K562 (cell line): Measurements from ENCODE around the gene PPARD. TPM values are rescaled to one million over a fixed set of nuclear protein-coding genes. Genes with fewer than 3 reads are reported as not detected.

ENCODE experiments used
- ARID2 ChIP-seq: fragments of 450-650 bp; IDR thresholded peaks from 2 replicates; pipeline ENCODE4 v1.6.1; 2017; ENCODE audit warnings: antibody characterized with exemption, mild to moderate bottlenecking
- BCOR ChIP-seq: fragments of 450-650 bp; IDR thresholded peaks from 2 replicates; pipeline ENCODE4 v1.6.1; 2016
- EHMT2 ChIP-seq: fragments of 450-650 bp; IDR thresholded peaks from 2 replicates; pipeline ENCODE4 v1.6.1; 2018; ENCODE audit warnings: antibody characterized with exemption
- ELF1 ChIP-seq: fragments of 200-800 bp; sonication (Bioruptor generic); IDR thresholded peaks from 2 replicates; pipeline ENCODE4 v1.6.1; 2016; ENCODE audit warnings: missing genetic modification characterization, missing compliant biosample characterization
- ERF ChIP-seq: fragments of 450-650 bp; formaldehyde crosslinking; IDR thresholded peaks from 2 replicates; pipeline ENCODE4 v1.4.0; 2020; ENCODE audit warnings: mild to moderate bottlenecking, mixed read lengths
- FOS ChIP-seq: IDR thresholded peaks from 3 replicates; pipeline ENCODE4 v1.6.1; 2011; ENCODE audit not compliant: insufficient read length; ENCODE audit errors: extremely low read depth
- HNRNPLL ChIP-seq: fragments of 200-400 bp; formaldehyde crosslinking; IDR thresholded peaks from 2 replicates; pipeline ENCODE4 v1.6.1; 2017; ENCODE audit warnings: low read length, low read depth, mild to moderate bottlenecking; ENCODE audit not compliant: poor library complexity, severe bottlenecking
- HNRNPUL1 ChIP-seq: fragments of 200-400 bp; formaldehyde crosslinking; IDR thresholded peaks from 2 replicates; pipeline ENCODE4 v1.6.1; 2017; ENCODE audit warnings: low read length
- MAZ ChIP-seq, 2 experiments: fragments of 450-650 bp in 1 of 2; sonication (generic) in 1 of 2; formaldehyde crosslinking; IDR thresholded peaks in 1 of 2; conservative IDR thresholded peaks in 1 of 2; 2 replicates each; pipeline versions ENCODE4 v1.4.0 to v1.5.0; 2020; ENCODE audit warnings: mild to moderate bottlenecking in 1 of 2, missing genetic modification reagents in 1 of 2
- PHB2 ChIP-seq: fragments of 450-650 bp; IDR thresholded peaks from 2 replicates; pipeline ENCODE4 v1.6.1; 2017; ENCODE audit warnings: low read depth
- PHF8 ChIP-seq: fragments of 200-600 bp; sonication (generic); IDR thresholded peaks from 2 replicates; pipeline ENCODE4 v1.6.1; 2012; ENCODE audit warnings: mixed run types, mild to moderate bottlenecking, inconsistent platforms, low read length, moderate library complexity, borderline replicate concordance
- POLR2H ChIP-seq: IDR thresholded peaks from 2 replicates; pipeline ENCODE4 v1.6.1; 2016; ENCODE audit warnings: missing genetic modification characterization, low read depth, mild to moderate bottlenecking, control low read depth, missing compliant biosample characterization, moderate library complexity
- RB1 ChIP-seq: fragments of 450-650 bp; IDR thresholded peaks from 2 replicates; pipeline ENCODE4 v1.6.1; 2017; ENCODE audit warnings: low read depth, mild to moderate bottlenecking
- SLC30A9 ChIP-seq: fragments of 250-450 bp; sonication (Bioruptor Pico); IDR thresholded peaks from 2 replicates; pipeline ENCODE4 v1.8.0; 2022; ENCODE audit warnings: mild to moderate bottlenecking, moderate library complexity
- SPI1 ChIP-seq: IDR thresholded peaks from 2 replicates; pipeline ENCODE4 v1.6.1; 2011; ENCODE audit warnings: low read depth, low read length, control low read depth, borderline replicate concordance
- SUPT5H ChIP-seq: fragments of 450-650 bp; IDR thresholded peaks from 2 replicates; pipeline ENCODE4 v1.6.1; 2016
- TRIM28 ChIP-seq: fragments of 450-650 bp; IDR thresholded peaks from 2 replicates; pipeline ENCODE4 v1.6.1; 2017
- ZNF263 ChIP-seq: sonication (generic); formaldehyde crosslinking; IDR thresholded peaks from 2 replicates; pipeline ENCODE4 v1.8.0; 2022; ENCODE audit warnings: mild to moderate bottlenecking, missing genetic modification reagents, borderline replicate concordance
- ZNF282 ChIP-seq: sonication (generic); formaldehyde crosslinking; IDR thresholded peaks from 2 replicates; pipeline ENCODE4 v1.8.1; 2023; ENCODE audit warnings: missing genetic modification reagents
- ZNF586 ChIP-seq: fragments of 450-650 bp; formaldehyde crosslinking; conservative IDR thresholded peaks from 2 replicates; pipeline ENCODE4 v1.4.0; 2020; ENCODE audit warnings: mild to moderate bottlenecking, moderate library complexity
- ZNF668 ChIP-seq: fragments of 250-450 bp; sonication (Bioruptor Pico); IDR thresholded peaks from 2 replicates; pipeline ENCODE4 v1.8.0; 2022; ENCODE audit warnings: mild to moderate bottlenecking, inconsistent platforms
- polyA plus RNA-seq, 8 experiments: library from polyadenylated mRNA; depleted of rRNA in 4 of 8; stranded (reverse) in 5 of 8; unstranded in 3 of 8; fragments of >200 nt; fragmentation: Nextera tagmentation in 2 of 8; fragmentation: Illumina TruSeq in 1 of 8; extraction: Ambion mirVana in 2 of 8; extraction: Trizol in 1 of 8; gene quantifications; 2 replicates each; pipeline versions ENCODE4 v1.2.1 to v1.2.3, GENCODE V29; 2011 to 2014; ENCODE audit warnings: inconsistent platforms in 1 of 8, missing spikeins in 1 of 8
- total RNA-seq, 7 experiments: library from RNA; depleted of rRNA in 6 of 7; stranded (reverse); fragments of >200 nt in 6 of 7; fragmentation: Illumina TruSeq in 2 of 7; extraction: Trizol in 2 of 7; gene quantifications; 2 replicates each; pipeline versions ENCODE4 v1.2.1 to v1.2.3, GENCODE V29; 2011 to 2021; ENCODE audit warnings: low replicate concordance in 1 of 7
- TF ChIP-seq, protein P1 (sequence below): sonication (generic); formaldehyde crosslinking; IDR thresholded peaks from 2 replicates; pipeline ENCODE4 v1.8.0; 2023; ENCODE audit warnings: mild to moderate bottlenecking, missing genetic modification reagents
- TF ChIP-seq, protein P2 (sequence below): fragments of 250-450 bp; sonication (Bioruptor Pico); IDR thresholded peaks from 2 replicates; pipeline ENCODE4 v1.5.0; 2022; ENCODE audit warnings: mild to moderate bottlenecking
- TF ChIP-seq, protein P3 (sequence below): fragments of 250-450 bp; sonication (Bioruptor Pico); IDR thresholded peaks from 2 replicates; pipeline ENCODE4 v1.8.0; 2021; ENCODE audit warnings: moderate library complexity, mild to moderate bottlenecking, inconsistent platforms
- TF ChIP-seq, protein P4 (sequence below): fragments of 450-650 bp; IDR thresholded peaks from 2 replicates; pipeline ENCODE4 v1.6.1; 2016
- TF ChIP-seq, protein P5 (sequence below), 3 experiments: fragments of 200-800 bp in 1 of 3; sonication (Bioruptor generic) in 1 of 3; sonication (generic) in 1 of 3; formaldehyde crosslinking in 1 of 3; IDR thresholded peaks; 2 replicates each; pipeline versions ENCODE4 v1.6.1 to v1.8.0; 2016 to 2022; ENCODE audit warnings: mild to moderate bottlenecking in 2 of 3, missing compliant biosample characterization in 2 of 3, missing genetic modification characterization in 2 of 3, missing genetic modification reagents in 1 of 3

The PPARD gene
- total and polyA plus RNA-seq, 9 of the 15 experiments (the other 6 are each of a cell fraction or from before 2014, with no cell fraction given), result 0.14 to 13.2 (median 3.8) TPM

DNA sequence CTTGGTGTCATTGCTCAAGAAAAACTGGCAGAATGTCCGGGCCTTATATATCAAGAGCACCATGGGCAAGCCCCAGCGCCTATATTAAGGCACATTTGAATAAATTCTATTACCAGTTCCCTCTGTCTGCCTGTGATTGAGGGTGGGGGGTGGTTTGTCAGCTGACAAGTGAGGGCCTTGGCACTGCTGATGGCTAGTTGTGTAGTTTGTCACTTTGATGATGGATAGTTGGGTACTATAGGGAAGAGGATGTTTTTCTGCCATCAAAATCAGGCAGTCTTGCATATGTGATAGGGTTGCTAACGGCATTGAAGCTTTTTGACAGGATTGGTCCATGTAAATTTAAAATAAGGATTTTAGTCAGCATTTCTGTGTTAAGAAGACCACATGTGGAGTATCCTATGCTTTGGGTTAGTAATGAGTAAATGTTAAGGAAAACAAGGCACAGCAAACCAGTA lies 128.3 kb downstream of the PPARD start (continued):
- TF ChIP-seq, protein P1, sequence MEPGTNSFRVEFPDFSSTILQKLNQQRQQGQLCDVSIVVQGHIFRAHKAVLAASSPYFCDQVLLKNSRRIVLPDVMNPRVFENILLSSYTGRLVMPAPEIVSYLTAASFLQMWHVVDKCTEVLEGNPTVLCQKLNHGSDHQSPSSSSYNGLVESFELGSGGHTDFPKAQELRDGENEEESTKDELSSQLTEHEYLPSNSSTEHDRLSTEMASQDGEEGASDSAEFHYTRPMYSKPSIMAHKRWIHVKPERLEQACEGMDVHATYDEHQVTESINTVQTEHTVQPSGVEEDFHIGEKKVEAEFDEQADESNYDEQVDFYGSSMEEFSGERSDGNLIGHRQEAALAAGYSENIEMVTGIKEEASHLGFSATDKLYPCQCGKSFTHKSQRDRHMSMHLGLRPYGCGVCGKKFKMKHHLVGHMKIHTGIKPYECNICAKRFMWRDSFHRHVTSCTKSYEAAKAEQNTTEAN (CRISPR knock-in tag), result no peak
- 0 out of 2 replicates have a peak, but pooled peaks have one; percentile 20 for TF ChIP-seq ZNF282 (CRISPR knock-in tag)
- no peak for TF ChIP-seq HNRNPLL
- TF ChIP-seq, protein P2, sequence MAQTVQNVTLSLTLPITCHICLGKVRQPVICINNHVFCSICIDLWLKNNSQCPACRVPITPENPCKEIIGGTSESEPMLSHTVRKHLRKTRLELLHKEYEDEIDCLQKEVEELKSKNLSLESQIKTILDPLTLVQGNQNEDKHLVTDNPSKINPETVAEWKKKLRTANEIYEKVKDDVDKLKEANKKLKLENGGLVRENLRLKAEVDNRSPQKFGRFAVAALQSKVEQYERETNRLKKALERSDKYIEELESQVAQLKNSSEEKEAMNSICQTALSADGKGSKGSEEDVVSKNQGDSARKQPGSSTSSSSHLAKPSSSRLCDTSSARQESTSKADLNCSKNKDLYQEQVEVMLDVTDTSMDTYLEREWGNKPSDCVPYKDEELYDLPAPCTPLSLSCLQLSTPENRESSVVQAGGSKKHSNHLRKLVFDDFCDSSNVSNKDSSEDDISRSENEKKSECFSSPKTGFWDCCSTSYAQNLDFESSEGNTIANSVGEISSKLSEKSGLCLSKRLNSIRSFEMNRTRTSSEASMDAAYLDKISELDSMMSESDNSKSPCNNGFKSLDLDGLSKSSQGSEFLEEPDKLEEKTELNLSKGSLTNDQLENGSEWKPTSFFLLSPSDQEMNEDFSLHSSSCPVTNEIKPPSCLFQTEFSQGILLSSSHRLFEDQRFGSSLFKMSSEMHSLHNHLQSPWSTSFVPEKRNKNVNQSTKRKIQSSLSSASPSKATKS, result no peak
- TF ChIP-seq HNRNPUL1, result no peak
- no peak for TF ChIP-seq PHB2
- no peak for TF ChIP-seq BCOR
- TF ChIP-seq ZNF668 (CRISPR knock-in tag), result no peak
- TF ChIP-seq ARID2, result no peak
- TF ChIP-seq, protein P3, sequence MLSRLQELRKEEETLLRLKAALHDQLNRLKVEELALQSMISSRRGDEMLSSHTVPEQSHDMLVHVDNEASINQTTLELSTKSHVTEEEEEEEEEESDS, result no peak
- 0 out of 2 replicates have a peak, but pooled peaks have one; percentile 4 for TF ChIP-seq ZNF263 (CRISPR knock-in tag)
- TF ChIP-seq ELF1 (tag), result no peak
- TF ChIP-seq POLR2H (tag), result peak; percentile 38; the same call in 1 of the 2 replicates
- 0 out of 4 replicates have a peak, but pooled peaks of 1 of the 2 experiments have one; percentile 23 for TF ChIP-seq MAZ (CRISPR knock-in tag; conservative IDR thresholded peaks at IDR 0.05 in 1 of 2, IDR thresholded peaks at IDR 0.05 in 1 of 2)
- TF ChIP-seq EHMT2, result no peak
- TF ChIP-seq SLC30A9 (CRISPR knock-in tag), result no peak
- TF ChIP-seq RB1, result no peak
- no peak for TF ChIP-seq FOS
- peak; percentile 3; the same call in 1 of the 2 replicates for TF ChIP-seq SUPT5H
- TF ChIP-seq, protein P4, sequence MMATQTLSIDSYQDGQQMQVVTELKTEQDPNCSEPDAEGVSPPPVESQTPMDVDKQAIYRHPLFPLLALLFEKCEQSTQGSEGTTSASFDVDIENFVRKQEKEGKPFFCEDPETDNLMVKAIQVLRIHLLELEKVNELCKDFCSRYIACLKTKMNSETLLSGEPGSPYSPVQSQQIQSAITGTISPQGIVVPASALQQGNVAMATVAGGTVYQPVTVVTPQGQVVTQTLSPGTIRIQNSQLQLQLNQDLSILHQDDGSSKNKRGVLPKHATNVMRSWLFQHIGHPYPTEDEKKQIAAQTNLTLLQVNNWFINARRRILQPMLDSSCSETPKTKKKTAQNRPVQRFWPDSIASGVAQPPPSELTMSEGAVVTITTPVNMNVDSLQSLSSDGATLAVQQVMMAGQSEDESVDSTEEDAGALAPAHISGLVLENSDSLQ, result peak; percentile 36
- TF ChIP-seq, protein P5, sequence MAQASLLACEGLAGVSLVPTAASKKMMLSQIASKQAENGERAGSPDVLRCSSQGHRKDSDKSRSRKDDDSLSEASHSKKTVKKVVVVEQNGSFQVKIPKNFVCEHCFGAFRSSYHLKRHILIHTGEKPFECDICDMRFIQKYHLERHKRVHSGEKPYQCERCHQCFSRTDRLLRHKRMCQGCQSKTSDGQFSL (CRISPR knock-in tag; IDR thresholded peaks at IDR 0.05), result 0 out of 2 replicates have a peak, but pooled peaks have one; percentile 24
- TF ChIP-seq, protein P5 (tag; IDR thresholded peaks at IDR 0.05), result no peak
- no peak for TF ChIP-seq SPI1
- TF ChIP-seq ERF, result no peak
- no peak for TF ChIP-seq TRIM28
- TF ChIP-seq ZNF586 (CRISPR knock-in tag), result no peak
- no peak for TF ChIP-seq PHF8
